ENCODE measurements around the gene NDOR1. TPM values are rescaled to one million over a fixed set of nuclear protein-coding genes. Genes with fewer than 3 reads are reported as not detected.
A peak's percentile ranks its signal among the peaks of the same experiment; 100 is the strongest.
"Not testable (repeated sequence)": the region's sequence is repeated elsewhere in the genome, so short reads cannot be mapped to it uniquely, and the experiment has no call there.

The NDOR1 gene
- total RNA-seq, 1 donor from 2014 or later = 12.8 TPM

GRCh38 chr9:137240841-137241489 is 35.5 kb downstream of the NDOR1 start, which contains the start of gene TUBB4B:
Gene TUBB4B (plus strand): TSS chr9:137241287. CDS start chr9:137241361, 74 bp downstream.
- DNase-seq (ENCODE audit: extremely low read depth, low read depth, low spot score) = peak; percentile 97

GRCh38 chr9:137241490-137242268 is 36.2 kb downstream of the NDOR1 start:
- no peak for DNase-seq (ENCODE audit: extremely low read depth, low read depth, low spot score)

- no peak for DNase-seq (ENCODE audit: extremely low read depth, low read depth, low spot score)
Observed at GRCh38 chr9:137242269-137243203, 37.0 kb downstream of the NDOR1 start.

- DNase-seq (ENCODE audit: extremely low read depth, low read depth, low spot score) = not testable (repeated sequence)
Observed at GRCh38 chr9:137243266-137243625, 37.7 kb downstream of the NDOR1 start.

GRCh38 chr9:137243626-137244485 is 38.4 kb downstream of the NDOR1 start:
- no peak for DNase-seq (ENCODE audit: extremely low read depth, low read depth, low spot score)

GRCh38 chr9:137244486-137245449 is 39.3 kb downstream of the NDOR1 start:
- DNase-seq (ENCODE audit: extremely low read depth, low read depth, low spot score) = no peak

GRCh38 chr9:137245450-137246421 is 40.2 kb downstream of the NDOR1 start:
- DNase-seq (ENCODE audit: extremely low read depth, low read depth, low spot score) = no peak

GRCh38 chr9:137247135-137247915 is 41.8 kb downstream of the NDOR1 start:
- DNase-seq (ENCODE audit: extremely low read depth, low read depth, low spot score) = no peak

- no peak for DNase-seq (ENCODE audit: extremely low read depth, low read depth, low spot score)
Observed at GRCh38 chr9:137247916-137248175, 42.3 kb downstream of the NDOR1 start.

- DNase-seq (ENCODE audit: extremely low read depth, low read depth, low spot score) = no peak
Observed at GRCh38 chr9:137250329-137251193, 45.1 kb downstream of the NDOR1 start.

GRCh38 chr9:137251194-137251461 is 45.6 kb downstream of the NDOR1 start, which contains the start of gene STPG3:
Gene STPG3 (plus strand): TSS chr9:137251286. CDS start chr9:137251287, 1 bp downstream.
- DNase-seq (ENCODE audit: extremely low read depth, low read depth, low spot score) = no peak

GRCh38 chr9:137251490-137252268 is 46.2 kb downstream of the NDOR1 start:
- no peak for DNase-seq (ENCODE audit: extremely low read depth, low read depth, low spot score)

GRCh38 chr9:137252555-137253506 is 47.3 kb downstream of the NDOR1 start:
- DNase-seq (ENCODE audit: extremely low read depth, low read depth, low spot score) = no peak

GRCh38 chr9:137253717-137254623 is 48.5 kb downstream of the NDOR1 start:
- DNase-seq (ENCODE audit: extremely low read depth, low read depth, low spot score) = no peak
